A673 (cell line): Measurements from ENCODE around the gene TMPRSS13. TPM values are rescaled to one million over a fixed set of nuclear protein-coding genes. Genes with fewer than 3 reads are reported as not detected.

Experiments used
- BruUV-seq: library from RNA; stranded (reverse); fragments of 400-500 nt; replicated peaks from 2 replicates; lab custom pipeline; 2021; lab: Mats Ljungman, UMichigan
- CTCF ChIA-PET: fragments of 300-600 bp; sonication (Branson Sonifier 250); formaldehyde crosslinking; loops from one replicate; lab custom pipeline; 2022; ENCODE audit warnings: antibody characterized with exemption; lab: Charles Lee
- POLR2A ChIA-PET: fragments of 300-600 bp; sonication (Branson Sonifier 250); formaldehyde crosslinking; loops from one replicate; lab custom pipeline; 2022; ENCODE audit warnings: antibody characterized with exemption; ENCODE audit not compliant: low non-redundant PET; lab: Charles Lee
- DNase-seq: peaks from one replicate; pipeline ENCODE4 v3.0.0-alpha.2; 2015; ENCODE audit warnings: low spot score
- H3K27ac ChIP-seq: fragments of 200-600 bp; sonication (generic); 2 replicates; pipeline ENCODE4 v1.5.1; 2016; ENCODE audit warnings: mixed run types, low read depth, mild to moderate bottlenecking, mixed read lengths, antibody characterized with exemption, low read length; ENCODE audit not compliant: poor library complexity, severe bottlenecking
- H3K27me3 ChIP-seq: fragments of 200-600 bp; sonication (generic); replicated peaks from 2 replicates; pipeline ENCODE4 v1.6.1; 2017; ENCODE audit warnings: mixed run types, low read depth, mild to moderate bottlenecking, mixed read lengths, antibody characterized with exemption, low read length; ENCODE audit not compliant: insufficient read depth, poor library complexity
- H3K36me3 ChIP-seq: fragments of 200-600 bp; sonication (generic); 2 replicates; pipeline ENCODE4 v1.6.1; 2016; ENCODE audit warnings: mixed run types, mild to moderate bottlenecking, mixed read lengths, antibody characterized with exemption, low read length; ENCODE audit not compliant: insufficient read depth, poor library complexity, severe bottlenecking
- H3K4me1 ChIP-seq: fragments of 200-600 bp; sonication (generic); 2 replicates; pipeline ENCODE4 v1.6.1; 2017; ENCODE audit warnings: mixed run types, mild to moderate bottlenecking, mixed read lengths, antibody characterized with exemption, low read length; ENCODE audit not compliant: insufficient read depth, poor library complexity, severe bottlenecking
- H3K4me3 ChIP-seq: fragments of 200-600 bp; sonication (generic); 2 replicates; pipeline ENCODE4 v1.5.1; 2016; ENCODE audit warnings: low read depth, mixed run types, mild to moderate bottlenecking, mixed read lengths, low read length; ENCODE audit not compliant: poor library complexity, severe bottlenecking
- H3K9me3 ChIP-seq: fragments of 200-600 bp; sonication (generic); 2 replicates; pipeline ENCODE4 v1.6.1; 2016; ENCODE audit warnings: mixed run types, low read depth, mild to moderate bottlenecking, mixed read lengths, antibody characterized with exemption, low read length; ENCODE audit not compliant: poor library complexity, severe bottlenecking
- CTCF ChIP-seq: fragments of 300-800, 200-600 bp; sonication (generic); conservative IDR thresholded peaks from 2 replicates; pipeline ENCODE4 v1.5.1; 2017; ENCODE audit warnings: low read depth, mild to moderate bottlenecking, antibody characterized with exemption, low read length, moderate library complexity, mixed read lengths
- EZH2 ChIP-seq: fragments of 200-600 bp; sonication (generic); IDR thresholded peaks from 2 replicates; pipeline ENCODE4 v1.6.1; 2017; ENCODE audit warnings: borderline replicate concordance, low read depth, mild to moderate bottlenecking, mixed read lengths, antibody characterized with exemption, low read length; ENCODE audit not compliant: poor library complexity, severe bottlenecking
- intact Hi-C: fragments of 100-400 bp; cut with micrococcal nuclease; formaldehyde crosslinking; loops from one replicate; pipeline ENCODE4 v1.10.0; 2022; ENCODE audit not compliant: unreplicated experiment
- total RNA-seq: library from RNA; stranded (reverse); gene quantifications from 2 replicates; pipeline ENCODE4 v1.2.3, GENCODE V29; 2021

The TMPRSS13 gene
- total RNA-seq, 1 experiment from 2014 or later = not detected

GRCh38 chr11:117969160-117969991 lies 40.2 kb upstream of the TMPRSS13 start:
- ChIA-PET POLR2A (no interaction called here), CTCF (no interaction called here)
- H3K36me3 ChIP-seq = no peaks in the 10 kb centered on the region
- no TSS peak for BruUV-seq
- no peak overlapping the region for H3K27ac ChIP-seq
- no peak for DNase-seq
- no peak overlapping the region for H3K4me3 ChIP-seq
- TF ChIP-seq EZH2 (no peak), CTCF (no peak)
- intact Hi-C loops = no loop called here
- no peaks in the 10 kb centered on the region for H3K4me1 ChIP-seq
- H3K9me3 ChIP-seq = no peaks in the 10 kb centered on the region
- no peaks in the 10 kb centered on the region for H3K27me3 ChIP-seq

DNA sequence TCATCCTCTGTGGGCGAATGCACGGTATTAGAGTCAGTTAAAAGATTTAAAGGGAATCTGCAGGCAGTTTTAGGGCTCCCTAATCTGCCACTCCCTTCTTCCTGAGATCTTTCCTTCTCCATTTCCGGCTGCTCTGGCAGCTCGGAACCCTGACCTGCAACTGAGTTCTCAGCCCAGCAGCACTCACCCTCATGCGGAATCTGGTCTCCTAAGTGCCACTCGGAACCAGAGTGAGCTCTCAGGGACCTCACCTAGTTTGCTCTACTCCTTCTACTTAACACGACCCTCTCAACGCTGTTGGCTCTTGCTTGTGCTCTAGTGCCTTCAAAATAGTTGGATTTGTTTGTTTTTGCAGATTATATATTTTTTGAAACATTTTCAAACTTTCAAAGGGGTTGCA lies 37.7 kb upstream of the TMPRSS13 start:
- Histone ChIP-seq H3K4me3 (no peak overlapping the region), H3K4me1 (no peaks in the 10 kb centered on the region), H3K9me3 (no peaks in the 10 kb centered on the region), H3K27me3 (no peaks in the 10 kb centered on the region), H3K36me3 (no peaks in the 10 kb centered on the region), H3K27ac (no peak overlapping the region)
- BruUV-seq = no TSS peak
- TF ChIP-seq CTCF (no peak), EZH2 (no peak)
- no peak for DNase-seq
- POLR2A ChIA-PET = no interaction called here
- CTCF ChIA-PET = no interaction called here
- intact Hi-C loops = no loop called here

GRCh38 chr11:117962826-117963225 lies 33.6 kb upstream of the TMPRSS13 start:
- Histone ChIP-seq H3K4me3 (no peak overlapping the region), H3K36me3 (no peaks in the 10 kb centered on the region), H3K9me3 (no peaks in the 10 kb centered on the region), H3K27ac (no peak overlapping the region), H3K27me3 (peaks cover 15% of the 10 kb centered on the region), H3K4me1 (no peaks in the 10 kb centered on the region)
- POLR2A ChIA-PET = no interaction called here
- no peak for TF ChIP-seq CTCF
- TF ChIP-seq EZH2 = no peak
- no peak for DNase-seq
- intact Hi-C loops = no loop called here
- CTCF ChIA-PET = no interaction called here
- no TSS peak for BruUV-seq
